Smooth muscle cell (in vitro differentiated cells): ENCODE measurements around the gene ARPC4. TPM values are rescaled to one million over a fixed set of nuclear protein-coding genes. Genes with fewer than 3 reads are reported as not detected.
"Not testable (repeated sequence)": the region's sequence is repeated elsewhere in the genome, so short reads cannot be mapped to it uniquely, and the experiment has no call there.

Source experiments
- DNase-seq: peaks from one replicate; lab custom pipeline; 2025; ENCODE audit not compliant: unreplicated experiment; lab: John Stamatoyannopoulos, UW
- H2AFZ ChIP-seq: fragments of 200-600 bp; sonication (generic); 2 replicates; pipeline ENCODE4 v1.6.0; 2016; ENCODE audit warnings: antibody characterized with exemption, low read depth, mild to moderate bottlenecking
- H3F3A ChIP-seq: fragments of 200-600 bp; sonication (generic); 2 replicates; pipeline ENCODE4 v1.6.0; 2017; ENCODE audit warnings: antibody characterized with exemption, low read depth
- H3K27ac ChIP-seq: fragments of 200-600 bp; sonication (generic); 2 replicates; pipeline ENCODE4 v1.5.1; 2016; ENCODE audit warnings: low read depth, mild to moderate bottlenecking
- H3K27me3 ChIP-seq: fragments of 200-600 bp; sonication (generic); 2 replicates; pipeline ENCODE4 v1.6.1; 2016; ENCODE audit warnings: low read depth, mild to moderate bottlenecking
- H3K36me3 ChIP-seq: fragments of 200-600 bp; sonication (generic); 2 replicates; pipeline ENCODE4 v1.5.1; 2016; ENCODE audit warnings: low read depth
- H3K4me1 ChIP-seq: fragments of 200-600 bp; sonication (generic); 2 replicates; pipeline ENCODE4 v1.5.1; 2016; ENCODE audit warnings: low read depth
- H3K4me2 ChIP-seq: fragments of 200-600 bp; sonication (generic); 2 replicates; pipeline ENCODE4 v1.6.0; 2016; ENCODE audit warnings: mild to moderate bottlenecking
- H3K4me3 ChIP-seq: fragments of 200-600 bp; sonication (generic); 2 replicates; pipeline ENCODE4 v1.5.1; 2016; ENCODE audit warnings: mild to moderate bottlenecking
- H3K79me2 ChIP-seq: fragments of 200-600 bp; sonication (generic); 2 replicates; pipeline ENCODE4 v1.6.0; 2016; ENCODE audit warnings: low read depth, mild to moderate bottlenecking
- H3K9ac ChIP-seq: fragments of 200-600 bp; sonication (generic); 2 replicates; pipeline ENCODE4 v1.6.0; 2016; ENCODE audit warnings: low read depth
- H3K9me3 ChIP-seq: fragments of 200-600 bp; sonication (generic); replicated peaks from 2 replicates; pipeline ENCODE4 v1.5.1; 2016; ENCODE audit warnings: low read depth
- H4K20me1 ChIP-seq: fragments of 200-600 bp; sonication (generic); 2 replicates; pipeline ENCODE4 v1.6.0; 2016; ENCODE audit warnings: low read depth
- WGBS: methylation state at CpG from one replicate; pipeline ENCODE4 v1.1.7; 2016; ENCODE audit warnings: low lambda C conversion rate; 5-methylcytosine and 5-hydroxymethylcytosine counted together
- polyA plus RNA-seq: library from polyadenylated mRNA; unstranded; fragments of >200 nt; fragmentation: Nextera tagmentation; extraction: Ambion mirVana; gene quantifications from 2 replicates; pipeline ENCODE4 v1.2.1, GENCODE V29; 2016
- total RNA-seq: library from RNA; depleted of rRNA; stranded (reverse); fragments of >200 nt; gene quantifications from 2 replicates; pipeline ENCODE4 v1.2.3, GENCODE V29; 2014
- TF ChIP-seq, protein P1 (sequence below): fragments of 200-600 bp; sonication (generic); IDR thresholded peaks from 2 replicates; pipeline ENCODE4 v1.5.1; 2017; ENCODE audit warnings: borderline replicate concordance, mild to moderate bottlenecking, antibody characterized with exemption; ENCODE audit not compliant: insufficient read depth, poor library complexity, severe bottlenecking

Gene ARPC4
- total and polyA plus RNA-seq, 2 experiments from 2014 or later = 93.9 to 130 TPM

DNA sequence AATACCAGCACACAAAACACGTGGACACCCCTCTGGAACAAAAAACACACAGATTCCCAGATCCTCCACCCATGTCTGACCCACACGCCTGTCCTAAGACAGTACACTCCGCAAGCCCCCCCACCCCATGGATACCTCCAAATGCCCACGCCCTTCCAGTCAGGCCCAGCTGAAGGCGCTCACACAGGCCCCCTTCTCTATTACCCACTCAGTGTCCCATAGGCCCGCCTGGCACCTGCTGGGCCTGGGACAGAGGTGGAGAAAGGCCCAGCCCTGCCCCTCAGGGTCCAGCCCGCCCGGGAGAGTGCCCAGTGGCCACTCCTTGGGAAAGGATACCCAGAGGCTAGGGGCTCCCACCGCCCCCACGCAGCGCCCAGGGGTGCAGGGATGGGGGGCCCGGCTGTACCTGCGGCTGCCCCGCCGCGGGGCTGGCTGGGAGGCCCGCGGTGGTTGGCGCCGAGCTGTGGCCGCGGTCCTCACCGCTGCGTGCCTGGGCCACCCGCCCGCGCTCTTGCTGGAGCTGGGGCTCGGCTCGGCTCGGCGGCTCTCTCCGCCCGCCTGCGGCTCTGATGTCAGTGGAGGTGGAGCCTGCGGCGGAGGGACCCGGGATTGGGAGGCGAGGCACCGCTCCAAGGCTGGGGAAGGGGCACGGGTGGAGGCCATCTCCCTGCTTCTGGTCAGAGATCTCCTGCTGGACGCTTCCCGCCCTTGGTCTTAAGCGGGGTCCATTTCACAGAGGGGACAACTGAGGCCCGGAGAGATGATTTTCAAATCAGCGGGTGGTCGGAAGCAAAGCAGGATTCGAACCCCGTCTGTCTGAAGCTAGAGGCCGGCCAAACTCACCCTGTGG lies 23.2 kb upstream of the ARPC4 start, which contains the start of gene CAMK1:
Gene CAMK1 (minus strand): TSS at position 522 of the 850 bp plus-strand sequence. CDS start 2,198 bp downstream, outside the sequence.
- Histone ChIP-seq H3F3A (no peaks in the 10 kb centered on the region), H3K4me2 (peak within 1 kb of the TSS; percentile 87), H3K9ac (peak within 1 kb of the TSS; percentile 54), H3K4me1 (peaks cover 4% of the 10 kb centered on the region), H3K4me3 (peak within 1 kb of the TSS; percentile 56), H3K79me2 (no peaks in the 10 kb centered on the region), H4K20me1 (no peaks in the 10 kb centered on the region), H3K27me3 (no peaks in the 10 kb centered on the region), H3K9me3 (no peaks in the 10 kb centered on the region), H3K36me3 (no peaks in the 10 kb centered on the region), H2AFZ (no peak within 1 kb of the TSS), H3K27ac (no peak within 1 kb of the TSS)
- 13% methylated on average over 49 of the region's 49 CpGs for WGBS
- TF ChIP-seq, protein P1, sequence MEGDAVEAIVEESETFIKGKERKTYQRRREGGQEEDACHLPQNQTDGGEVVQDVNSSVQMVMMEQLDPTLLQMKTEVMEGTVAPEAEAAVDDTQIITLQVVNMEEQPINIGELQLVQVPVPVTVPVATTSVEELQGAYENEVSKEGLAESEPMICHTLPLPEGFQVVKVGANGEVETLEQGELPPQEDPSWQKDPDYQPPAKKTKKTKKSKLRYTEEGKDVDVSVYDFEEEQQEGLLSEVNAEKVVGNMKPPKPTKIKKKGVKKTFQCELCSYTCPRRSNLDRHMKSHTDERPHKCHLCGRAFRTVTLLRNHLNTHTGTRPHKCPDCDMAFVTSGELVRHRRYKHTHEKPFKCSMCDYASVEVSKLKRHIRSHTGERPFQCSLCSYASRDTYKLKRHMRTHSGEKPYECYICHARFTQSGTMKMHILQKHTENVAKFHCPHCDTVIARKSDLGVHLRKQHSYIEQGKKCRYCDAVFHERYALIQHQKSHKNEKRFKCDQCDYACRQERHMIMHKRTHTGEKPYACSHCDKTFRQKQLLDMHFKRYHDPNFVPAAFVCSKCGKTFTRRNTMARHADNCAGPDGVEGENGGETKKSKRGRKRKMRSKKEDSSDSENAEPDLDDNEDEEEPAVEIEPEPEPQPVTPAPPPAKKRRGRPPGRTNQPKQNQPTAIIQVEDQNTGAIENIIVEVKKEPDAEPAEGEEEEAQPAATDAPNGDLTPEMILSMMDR = no peak
- peak; percentile 23 for DNase-seq

DNA sequence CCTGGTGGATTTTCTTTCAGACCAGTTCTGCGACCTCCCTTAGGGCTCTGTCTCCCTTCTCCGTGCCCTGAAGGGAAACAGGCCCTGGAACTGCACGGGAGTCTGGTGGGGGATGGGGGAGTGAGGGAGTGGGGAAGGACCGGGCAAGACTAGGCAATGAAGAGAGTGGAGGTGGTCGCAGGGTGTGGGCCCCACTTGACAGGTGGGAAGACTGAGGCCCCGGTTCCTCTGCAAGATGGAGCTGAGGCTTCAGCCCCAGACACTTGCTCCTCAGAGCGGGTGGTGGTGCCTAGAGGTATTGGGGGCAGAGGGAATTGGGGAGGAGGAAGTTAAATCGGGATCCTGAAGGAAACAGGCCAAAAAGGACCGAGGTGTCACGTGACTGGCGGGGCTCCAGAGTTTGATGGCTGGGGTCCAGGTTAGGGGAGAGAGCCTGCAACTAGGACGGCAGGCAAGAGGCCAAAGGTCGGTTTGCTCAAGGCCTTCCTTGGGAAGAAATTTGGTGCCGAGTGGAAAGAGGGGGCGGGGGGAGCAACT lies 22.5 kb upstream of the ARPC4 start:
- Histone ChIP-seq H2AFZ (no peak overlapping the region), H3K27me3 (no peaks in the 10 kb centered on the region), H3K9me3 (no peaks in the 10 kb centered on the region), H3K9ac (peak overlapping the region; percentile 54), H3F3A (no peaks in the 10 kb centered on the region), H3K27ac (no peak overlapping the region), H3K4me3 (peak overlapping the region; percentile 56), H3K36me3 (no peaks in the 10 kb centered on the region), H3K79me2 (no peaks in the 10 kb centered on the region), H3K4me2 (peak overlapping the region; percentile 87), H3K4me1 (peaks cover 4% of the 10 kb centered on the region), H4K20me1 (no peaks in the 10 kb centered on the region)
- 65% methylated on average over 12 of the region's 15 CpGs for WGBS
- TF ChIP-seq, protein P1 = no peak
- DNase-seq = no peak

DNA sequence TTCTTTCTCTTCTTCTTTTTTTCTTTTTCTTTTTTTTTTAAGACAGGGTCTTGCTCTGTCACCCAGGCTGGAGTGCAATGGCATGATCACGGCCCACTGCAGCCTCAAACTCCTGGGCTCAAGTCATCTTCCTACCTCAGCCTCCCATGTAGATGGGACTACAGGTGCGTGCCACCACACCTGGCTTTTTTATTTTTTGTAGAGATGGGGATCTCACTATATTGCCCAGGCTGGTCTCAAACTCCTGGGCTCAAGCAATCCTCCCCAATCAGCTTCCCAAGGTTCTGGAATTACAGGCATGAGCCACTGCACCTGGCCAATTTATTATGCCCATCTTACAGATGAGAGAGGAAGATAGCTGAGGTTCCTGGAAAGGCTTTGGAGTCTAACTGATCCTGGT lies 21.9 kb upstream of the ARPC4 start:
- not testable (repeated sequence) for H3K4me1 ChIP-seq, H3K27ac ChIP-seq, H3K9me3 ChIP-seq, H4K20me1 ChIP-seq, H3K79me2 ChIP-seq, H3F3A ChIP-seq, H3K27me3 ChIP-seq, H3K4me2 ChIP-seq, DNase-seq, H3K4me3 ChIP-seq, H2AFZ ChIP-seq, H3K36me3 ChIP-seq, H3K9ac ChIP-seq
- WGBS = 100% methylated on average over 2 of the region's 2 CpGs

DNA sequence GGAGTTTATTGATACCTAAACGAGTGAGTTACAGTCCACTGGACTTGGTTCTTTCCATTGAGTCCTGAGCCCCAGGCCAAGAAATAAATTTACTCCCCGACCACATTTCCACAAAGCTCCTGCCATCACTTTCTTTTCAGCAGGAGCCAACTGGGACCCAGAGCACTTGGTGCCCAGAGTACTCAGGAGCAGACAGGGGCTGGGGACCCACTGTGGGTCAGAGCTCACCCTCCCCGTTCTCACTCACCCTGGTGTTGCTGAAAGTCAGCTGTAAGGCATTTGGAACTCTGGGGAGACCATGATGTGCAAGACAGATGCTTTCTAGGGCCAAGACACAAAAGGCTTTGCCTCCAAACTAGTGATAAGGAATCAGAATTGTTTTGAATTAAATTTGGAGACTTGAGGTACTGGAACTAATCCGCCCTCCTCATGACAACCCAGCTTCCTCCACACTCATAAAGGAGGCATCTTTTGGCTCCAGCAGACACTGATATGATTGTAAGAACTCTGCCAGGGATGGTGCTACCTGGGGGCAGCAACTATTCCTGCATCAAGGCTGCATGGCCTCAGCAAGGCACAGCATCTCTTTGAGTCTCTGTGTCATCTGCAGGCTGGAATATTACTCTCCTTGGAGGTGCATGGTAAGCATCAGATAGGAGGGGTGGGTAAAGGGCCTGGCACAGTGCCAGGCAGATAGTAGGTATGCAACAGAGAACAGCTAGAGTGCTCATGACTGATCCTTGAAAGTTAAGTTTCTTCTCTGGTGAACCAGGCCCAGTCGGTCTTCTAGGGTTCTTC lies 15.8 kb upstream of the ARPC4 start:
- Histone ChIP-seq H3K27me3 (no peaks in the 10 kb centered on the region), H3K9me3 (no peaks in the 10 kb centered on the region), H3K27ac (no peak overlapping the region), H3K9ac (no peak overlapping the region), H3K4me2 (no peak overlapping the region), H3K4me1 (no peaks in the 10 kb centered on the region), H3K79me2 (no peaks in the 10 kb centered on the region), H3K36me3 (no peaks in the 10 kb centered on the region), H2AFZ (no peak overlapping the region), H4K20me1 (peaks cover 7% of the 10 kb centered on the region), H3K4me3 (no peak overlapping the region), H3F3A (no peaks in the 10 kb centered on the region)
- TF ChIP-seq, protein P1 = no peak
- DNase-seq = no peak
- WGBS = 85% methylated on average over 5 of the region's 5 CpGs
